ENCODE measurements around the gene FOCAD. TPM values are rescaled to one million over a fixed set of nuclear protein-coding genes. Genes with fewer than 3 reads are reported as not detected.

FOCAD gene
- total and polyA plus RNA-seq, 2 donors (not counting 1 experiment from before 2014, with no cell fraction given) = 4.0 to 10.1 TPM

DNA sequence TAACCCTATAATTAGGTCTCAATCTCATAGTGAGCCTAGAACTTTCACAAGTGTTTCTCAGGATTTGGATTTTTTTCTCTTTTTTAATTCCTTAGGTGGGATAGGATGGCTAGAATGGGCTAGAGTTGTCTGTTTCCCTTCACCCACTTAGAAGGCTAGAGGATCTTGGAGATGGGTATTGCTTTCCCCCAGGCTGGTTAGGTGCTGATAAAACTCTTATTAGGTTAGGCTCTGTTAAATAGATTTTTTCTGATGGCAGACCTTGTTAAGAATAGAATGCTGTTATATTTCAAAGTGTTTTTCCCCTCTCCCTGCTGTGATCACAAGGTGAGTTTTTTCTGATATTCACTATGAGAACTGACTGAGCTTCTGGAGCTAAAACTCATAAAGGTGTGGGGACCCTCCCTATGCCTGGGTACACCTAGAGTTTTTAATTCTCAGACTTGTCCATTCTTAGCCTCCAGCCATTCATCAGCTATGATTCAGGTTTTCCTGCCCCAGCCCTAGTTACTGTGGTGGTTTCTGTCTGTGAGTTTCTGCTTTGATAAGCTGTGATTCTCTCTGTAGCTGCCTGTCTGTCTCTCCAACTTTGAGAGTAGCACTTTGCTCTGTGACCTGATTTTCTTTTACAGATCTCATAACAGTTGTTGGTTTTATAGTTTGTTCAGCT lies 215.0 kb downstream of the FOCAD start:
- no peaks in the 10 kb centered on the region for H3K27me3 Mint-ChIP-seq
- no peak overlapping the region for H3K4me3 Mint-ChIP-seq
- H3K9me3 Mint-ChIP-seq (ENCODE audit: insufficient read depth) = no peaks in the 10 kb centered on the region
- Histone ChIP-seq H3K9ac (ENCODE audit: low read length) (no peak overlapping the region), H3K9me3 (ENCODE audit: control extremely low read depth in 1 of 3, control insufficient read depth in 2 of 3, insufficient read depth in 1 of 3, low read length in 2 of 3) (no peaks in the 10 kb centered on the region), H3K27ac (ENCODE audit: low read length in 2 of 2) (no peak overlapping the region), H3K4me1 (ENCODE audit: control insufficient read depth in 2 of 2, insufficient read depth in 2 of 2, low read length in 2 of 2) (no peaks in the 10 kb centered on the region), H2AFZ (ENCODE audit: insufficient read depth, low read depth, low read length, poor library complexity, severe bottlenecking) (no peak overlapping the region), H3K4me3 (ENCODE audit: control extremely low read depth in 1 of 5, extremely low read depth in 1 of 5, insufficient read depth in 1 of 5, low read depth in 2 of 5, low read length in 4 of 5) (no peak overlapping the region), H3K27me3 (replicated peaks in 1 of 4; ENCODE audit: control extremely low read depth in 1 of 4, control insufficient read depth in 3 of 4, insufficient read depth in 4 of 4, low read length in 3 of 4) (no peaks in the 10 kb centered on the region), H3K79me2 (ENCODE audit: control insufficient read depth, insufficient read depth, low read length) (no peaks in the 10 kb centered on the region), H3K4me2 (replicated peaks; ENCODE audit: low read depth, low read length, poor library complexity, severe bottlenecking) (no peak overlapping the region), H4K20me1 (ENCODE audit: control insufficient read depth, insufficient read depth, low read length, poor library complexity, severe bottlenecking) (no peaks in the 10 kb centered on the region), H3K36me3 (replicated peaks in 1 of 2; ENCODE audit: control extremely low read depth in 1 of 2, control insufficient read depth in 1 of 2, extremely low read depth in 1 of 2, insufficient read depth in 2 of 2, low read length in 1 of 2) (no peaks in the 10 kb centered on the region)
- POLR2A ChIA-PET = no interaction called here
- no peak for ATAC-seq (ENCODE audit: low read depth)
- CTCF ChIA-PET = interaction anchor here (0.9 to 1.1 kb wide), 2 partner anchors 10 to 15 kb away, joined by 3 read pairs; no protein-coding TSS in a partner anchor
- no peaks in the 10 kb centered on the region for H3K4me1 Mint-ChIP-seq
- DNase-seq = no peak
- H3K27ac Mint-ChIP-seq = no peak overlapping the region
- intact Hi-C loops (cut with micrococcal nuclease) = no loop called here
- no peak for TF ChIP-seq EZH2 (IDR thresholded peaks at IDR 0.05; ENCODE audit: borderline replicate concordance, insufficient read depth, low read depth, low read length, poor library complexity, severe bottlenecking)
- TF ChIP-seq, protein P1, sequence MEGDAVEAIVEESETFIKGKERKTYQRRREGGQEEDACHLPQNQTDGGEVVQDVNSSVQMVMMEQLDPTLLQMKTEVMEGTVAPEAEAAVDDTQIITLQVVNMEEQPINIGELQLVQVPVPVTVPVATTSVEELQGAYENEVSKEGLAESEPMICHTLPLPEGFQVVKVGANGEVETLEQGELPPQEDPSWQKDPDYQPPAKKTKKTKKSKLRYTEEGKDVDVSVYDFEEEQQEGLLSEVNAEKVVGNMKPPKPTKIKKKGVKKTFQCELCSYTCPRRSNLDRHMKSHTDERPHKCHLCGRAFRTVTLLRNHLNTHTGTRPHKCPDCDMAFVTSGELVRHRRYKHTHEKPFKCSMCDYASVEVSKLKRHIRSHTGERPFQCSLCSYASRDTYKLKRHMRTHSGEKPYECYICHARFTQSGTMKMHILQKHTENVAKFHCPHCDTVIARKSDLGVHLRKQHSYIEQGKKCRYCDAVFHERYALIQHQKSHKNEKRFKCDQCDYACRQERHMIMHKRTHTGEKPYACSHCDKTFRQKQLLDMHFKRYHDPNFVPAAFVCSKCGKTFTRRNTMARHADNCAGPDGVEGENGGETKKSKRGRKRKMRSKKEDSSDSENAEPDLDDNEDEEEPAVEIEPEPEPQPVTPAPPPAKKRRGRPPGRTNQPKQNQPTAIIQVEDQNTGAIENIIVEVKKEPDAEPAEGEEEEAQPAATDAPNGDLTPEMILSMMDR (IDR thresholded peaks at IDR 0.05) = no peak

DNA sequence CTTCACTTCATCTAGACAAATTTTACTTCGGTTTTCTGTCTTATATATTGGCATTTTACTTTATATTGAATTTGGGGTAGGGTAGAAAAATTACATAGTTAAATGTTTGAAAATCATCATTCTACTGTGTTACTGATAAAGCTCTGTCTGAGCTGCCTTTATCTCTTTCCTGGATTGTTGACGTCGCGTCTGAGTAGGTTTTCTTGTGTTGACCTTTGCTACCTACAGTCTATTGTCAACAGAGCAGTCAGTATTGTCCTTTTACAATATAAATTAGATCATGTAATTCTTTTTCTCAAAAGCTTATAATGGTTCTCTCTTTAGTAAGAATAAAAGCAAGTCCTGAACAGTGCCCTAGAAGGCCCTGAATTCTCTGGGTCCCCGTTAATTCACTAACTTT lies 219.2 kb downstream of the FOCAD start:
- Histone ChIP-seq H3K27ac (ENCODE audit: low read length in 2 of 2) (no peak overlapping the region), H3K4me1 (ENCODE audit: control insufficient read depth in 2 of 2, insufficient read depth in 2 of 2, low read length in 2 of 2) (no peaks in the 10 kb centered on the region), H3K27me3 (replicated peaks in 1 of 4; ENCODE audit: control extremely low read depth in 1 of 4, control insufficient read depth in 3 of 4, insufficient read depth in 4 of 4, low read length in 3 of 4) (no peaks in the 10 kb centered on the region), H3K4me2 (replicated peaks; ENCODE audit: low read depth, low read length, poor library complexity, severe bottlenecking) (no peak overlapping the region), H3K9me3 (ENCODE audit: control extremely low read depth in 1 of 3, control insufficient read depth in 2 of 3, insufficient read depth in 1 of 3, low read length in 2 of 3) (no peaks in the 10 kb centered on the region), H3K36me3 (replicated peaks in 1 of 2; ENCODE audit: control extremely low read depth in 1 of 2, control insufficient read depth in 1 of 2, extremely low read depth in 1 of 2, insufficient read depth in 2 of 2, low read length in 1 of 2) (no peaks in the 10 kb centered on the region), H3K9ac (ENCODE audit: low read length) (no peak overlapping the region), H2AFZ (ENCODE audit: insufficient read depth, low read depth, low read length, poor library complexity, severe bottlenecking) (no peak overlapping the region), H3K79me2 (ENCODE audit: control insufficient read depth, insufficient read depth, low read length) (no peaks in the 10 kb centered on the region), H4K20me1 (ENCODE audit: control insufficient read depth, insufficient read depth, low read length, poor library complexity, severe bottlenecking) (no peaks in the 10 kb centered on the region), H3K4me3 (ENCODE audit: control extremely low read depth in 1 of 5, extremely low read depth in 1 of 5, insufficient read depth in 1 of 5, low read depth in 2 of 5, low read length in 4 of 5) (no peak overlapping the region)
- POLR2A ChIA-PET = no interaction called here
- TF ChIP-seq, protein P1 (IDR thresholded peaks at IDR 0.05) = no peak
- TF ChIP-seq EZH2 (IDR thresholded peaks at IDR 0.05; ENCODE audit: borderline replicate concordance, insufficient read depth, low read depth, low read length, poor library complexity, severe bottlenecking) = no peak
- Mint-ChIP-seq H3K4me3 (no peak overlapping the region), H3K27me3 (no peaks in the 10 kb centered on the region), H3K9me3 (ENCODE audit: insufficient read depth) (no peaks in the 10 kb centered on the region), H3K4me1 (no peaks in the 10 kb centered on the region), H3K27ac (no peak overlapping the region)
- WGBS (ENCODE audit: insufficient coverage) = no CpG with 5 or more reads among the region's 5 CpGs
- DNase-seq (no peak), ATAC-seq (ENCODE audit: low read depth) (no peak)
- CTCF ChIA-PET = no interaction called here
- intact Hi-C loops (cut with micrococcal nuclease) = no loop called here
